Left ventricle myocardium superior (tissue), 1 donor: ENCODE measurements around the gene EIF2B2. TPM values are rescaled to one million over a fixed set of nuclear protein-coding genes. Genes with fewer than 3 reads are reported as not detected.
A peak's percentile ranks its signal among the peaks of the same experiment; 100 is the strongest.

ENCODE experiments used
- ATAC-seq: fragments of 200-7000 bp; cut with Tn5 transposase; one replicate; pipeline ENCODE4 v1.9.1; 2020; ENCODE audit warnings: mild to moderate bottlenecking, moderate library complexity
- DNase-seq: peaks from one replicate; pipeline ENCODE4 v3.0.0-alpha.2; 2020
- intact Hi-C: fragments of 100-400 bp; cut with micrococcal nuclease; formaldehyde crosslinking; loops from one replicate; pipeline ENCODE4 v1.11.0; 2022
- long read RNA-seq: library from polyadenylated mRNA; unstranded; transcript quantifications from one replicate; pipeline ENCODE4 v2.0.0, GENCODE V29; 2021
- total RNA-seq: library from RNA; stranded (reverse); fragmentation: NEBNext Ultra II Directional; extraction: Animal tissue kit (Norgen Biotek cat#: 25700); gene quantifications from one replicate; pipeline ENCODE4 v1.2.1, GENCODE V29; 2021
- donor health status: DM: no; HTN: yes; CAD: no; lungs with severe emphysema.

EIF2B2 gene
- 34.5 TPM for total RNA-seq
- long read RNA-seq, full-length matches to known transcripts, result 27 of 34 reads
- long read RNA-seq, partial matches to known transcripts, result 4 of 34 reads
- long read RNA-seq, other reads (novel, unspliced or antisense), result 3 of 34 reads

DNA sequence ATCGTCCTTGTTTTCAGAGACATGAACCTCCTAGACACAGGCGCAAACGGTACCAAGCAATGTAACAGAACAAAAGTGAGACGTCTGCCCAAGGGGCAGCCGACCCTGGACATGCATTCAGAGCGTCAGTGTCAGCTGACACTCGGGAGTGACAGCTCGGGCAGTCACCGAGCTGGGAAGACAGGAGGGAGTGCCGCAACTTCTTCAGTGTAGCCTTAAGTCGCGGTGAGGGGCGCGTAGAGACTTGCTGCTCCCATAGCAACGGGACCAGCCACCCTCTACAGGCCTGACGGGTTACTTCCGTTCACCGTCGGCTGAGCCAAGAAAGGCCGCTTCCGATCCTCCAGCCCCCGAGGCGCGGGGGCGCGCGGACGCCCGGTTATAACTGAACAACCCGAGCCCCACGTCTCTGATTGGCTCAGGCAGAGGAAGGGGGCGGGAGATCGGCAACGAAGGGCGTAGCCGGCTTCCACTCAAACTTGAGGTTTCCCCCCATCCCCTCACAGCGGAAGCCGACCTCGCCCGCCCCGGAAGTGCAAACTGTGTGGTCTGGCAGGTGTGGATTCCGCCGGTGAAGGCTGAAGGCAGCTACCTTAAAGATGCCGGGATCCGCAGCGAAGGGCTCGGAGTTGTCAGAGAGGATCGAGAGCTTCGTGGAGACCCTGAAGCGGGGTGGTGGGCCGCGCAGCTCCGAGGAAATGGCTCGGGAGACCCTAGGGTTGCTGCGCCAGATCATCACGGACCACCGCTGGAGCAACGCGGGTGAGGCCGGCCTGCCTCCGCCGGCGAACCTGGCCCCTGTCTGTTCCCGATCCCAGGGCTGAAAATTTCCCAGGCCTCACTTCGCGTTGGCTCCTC is at the start of gene EIF2B2:
Gene EIF2B2 (plus strand): TSS at position 530 of the 858 bp plus-strand sequence. CDS start 70 bp downstream, at position 600.
- ATAC-seq (peak; percentile 100), DNase-seq (peak; percentile 99)
- intact Hi-C loops, result no loop called here

DNA sequence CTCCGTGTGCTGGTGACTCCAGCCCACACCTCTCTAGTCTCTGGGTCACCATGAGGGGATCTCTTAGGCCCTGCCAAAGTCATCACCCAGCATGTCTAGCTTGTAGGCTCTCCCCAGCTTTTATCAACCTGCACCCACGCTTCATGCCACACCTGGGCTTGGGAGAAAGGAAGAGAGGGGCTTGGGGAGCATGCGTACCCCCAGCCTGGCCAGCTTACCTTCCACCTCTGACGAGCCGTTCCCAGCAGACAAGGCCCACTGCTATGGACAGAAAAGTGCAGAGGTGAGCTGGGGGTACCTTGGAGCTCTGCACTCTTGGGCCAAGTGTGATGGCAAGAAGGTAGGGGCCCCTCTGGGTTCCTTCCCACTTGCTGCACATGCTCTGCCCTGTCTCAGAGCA is 49.0 kb upstream of the EIF2B2 start:
- DNase-seq, result no peak
- no peak for ATAC-seq
- intact Hi-C loops, result no loop called here

DNA sequence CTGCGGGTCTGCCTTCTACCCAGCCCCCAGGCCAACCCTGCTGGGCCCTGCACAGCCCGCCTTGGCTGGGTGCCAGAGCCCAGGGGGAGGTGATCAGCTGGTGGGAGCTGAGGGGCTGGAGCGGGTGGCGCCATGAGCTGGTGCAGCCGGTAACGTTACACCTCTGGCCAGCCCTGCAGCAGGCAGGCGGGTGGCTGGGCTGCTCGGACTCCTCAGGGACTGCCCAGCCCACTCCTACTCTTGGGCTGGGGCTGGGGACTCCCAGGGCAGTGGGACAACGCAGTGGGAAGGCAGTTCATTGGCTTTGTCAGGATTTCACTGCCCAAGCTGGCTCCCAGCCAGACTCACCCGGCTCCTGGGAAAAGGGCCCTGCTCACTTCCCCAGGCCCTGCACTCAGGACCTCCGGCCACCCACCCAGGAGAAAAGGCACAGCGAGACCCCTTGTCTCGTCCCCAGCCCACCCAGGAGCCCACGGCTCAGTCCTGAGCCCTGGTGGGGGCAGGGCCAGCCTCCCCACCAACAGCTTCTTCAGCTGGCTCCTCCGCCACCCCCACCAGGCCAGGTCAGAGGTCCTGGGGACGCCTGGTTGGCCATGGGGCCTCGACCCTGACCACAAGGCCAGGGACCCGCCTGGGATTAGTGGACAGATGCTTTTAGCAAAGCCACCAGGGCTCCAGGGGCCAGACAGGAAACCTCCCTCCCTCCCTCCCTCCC is 48.3 kb upstream of the EIF2B2 start:
- peak; percentile 6 for ATAC-seq
- no peak for DNase-seq
- intact Hi-C loops, result no loop called here

DNA sequence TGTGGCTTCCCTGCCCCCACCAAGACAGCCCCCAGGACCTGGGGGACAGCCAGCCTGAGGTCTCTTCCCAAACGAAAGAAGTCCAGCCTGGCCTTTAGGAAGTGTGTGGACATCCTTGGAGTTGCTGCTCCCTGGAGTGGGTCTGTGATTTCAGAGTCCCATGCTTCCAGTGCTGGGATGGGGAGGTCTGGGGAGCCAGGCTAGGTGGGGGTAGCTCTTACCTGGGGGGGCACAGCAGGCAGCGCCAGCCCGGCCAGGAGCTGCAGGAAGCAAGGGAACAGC is 47.8 kb upstream of the EIF2B2 start:
- ATAC-seq, result peak; percentile 21
- intact Hi-C loops, result no loop called here
- DNase-seq, result no peak

DNA sequence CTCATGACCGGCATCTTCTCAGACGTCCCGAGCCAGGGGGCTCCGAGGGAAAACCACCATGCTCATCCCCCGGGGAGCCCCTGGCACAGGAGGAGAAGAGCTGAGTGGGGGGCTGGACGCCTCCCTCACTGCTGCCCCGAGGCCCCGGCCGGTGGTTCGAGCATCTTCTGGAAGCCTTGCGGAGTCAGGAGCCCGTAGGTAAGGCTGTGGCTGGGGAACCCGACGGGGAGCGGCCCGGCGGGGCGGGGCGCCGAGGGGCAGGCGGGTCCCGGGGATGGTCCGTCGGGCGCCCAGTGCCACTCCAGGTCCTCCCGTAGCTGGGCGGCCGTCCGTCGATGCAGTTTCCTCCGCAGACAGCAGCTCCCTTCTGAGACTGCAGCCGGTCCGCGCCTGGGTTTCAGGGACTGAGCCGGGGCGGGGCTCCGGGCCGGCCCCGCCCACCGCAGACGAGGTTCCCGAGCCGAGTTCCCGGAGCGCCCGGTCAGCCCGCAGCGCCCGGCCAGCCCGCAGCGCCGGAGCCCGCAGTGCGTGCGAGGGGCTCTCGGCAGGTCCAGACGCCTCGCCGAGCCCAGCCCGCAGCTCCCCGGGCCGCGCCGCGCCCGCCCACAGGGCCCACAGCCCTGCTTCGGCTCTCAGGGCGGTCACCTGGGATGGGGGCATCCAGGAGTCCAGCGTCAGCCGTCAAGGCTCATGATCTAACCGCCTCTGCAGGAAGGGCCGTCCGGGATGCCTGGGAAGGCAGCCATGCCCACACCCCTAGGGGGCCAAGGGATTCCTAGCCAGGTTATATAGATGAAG is 47.3 kb upstream of the EIF2B2 start, which contains the start of gene PGF:
Gene PGF (minus strand): TSS at position 369 of the 798 bp plus-strand sequence. CDS start 355 bp downstream, at position 14.
- intact Hi-C loops, result no loop called here
- peak; percentile 86 for DNase-seq
- peak; percentile 88 for ATAC-seq

DNA sequence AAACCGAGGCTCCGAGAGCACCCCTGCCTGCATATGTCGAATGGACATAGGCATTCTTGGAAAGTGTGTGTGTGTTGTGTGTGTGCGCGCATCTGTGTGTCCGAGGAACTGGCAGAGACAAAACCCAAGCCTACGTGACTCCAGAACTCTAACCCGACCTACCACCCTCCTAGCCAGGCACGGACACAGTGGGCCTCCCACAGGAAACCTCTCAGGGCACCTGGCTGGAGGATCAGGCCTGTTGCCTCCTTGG is 46.8 kb upstream of the EIF2B2 start:
- no peak for ATAC-seq
- no peak for DNase-seq
- intact Hi-C loops, result no loop called here

DNA sequence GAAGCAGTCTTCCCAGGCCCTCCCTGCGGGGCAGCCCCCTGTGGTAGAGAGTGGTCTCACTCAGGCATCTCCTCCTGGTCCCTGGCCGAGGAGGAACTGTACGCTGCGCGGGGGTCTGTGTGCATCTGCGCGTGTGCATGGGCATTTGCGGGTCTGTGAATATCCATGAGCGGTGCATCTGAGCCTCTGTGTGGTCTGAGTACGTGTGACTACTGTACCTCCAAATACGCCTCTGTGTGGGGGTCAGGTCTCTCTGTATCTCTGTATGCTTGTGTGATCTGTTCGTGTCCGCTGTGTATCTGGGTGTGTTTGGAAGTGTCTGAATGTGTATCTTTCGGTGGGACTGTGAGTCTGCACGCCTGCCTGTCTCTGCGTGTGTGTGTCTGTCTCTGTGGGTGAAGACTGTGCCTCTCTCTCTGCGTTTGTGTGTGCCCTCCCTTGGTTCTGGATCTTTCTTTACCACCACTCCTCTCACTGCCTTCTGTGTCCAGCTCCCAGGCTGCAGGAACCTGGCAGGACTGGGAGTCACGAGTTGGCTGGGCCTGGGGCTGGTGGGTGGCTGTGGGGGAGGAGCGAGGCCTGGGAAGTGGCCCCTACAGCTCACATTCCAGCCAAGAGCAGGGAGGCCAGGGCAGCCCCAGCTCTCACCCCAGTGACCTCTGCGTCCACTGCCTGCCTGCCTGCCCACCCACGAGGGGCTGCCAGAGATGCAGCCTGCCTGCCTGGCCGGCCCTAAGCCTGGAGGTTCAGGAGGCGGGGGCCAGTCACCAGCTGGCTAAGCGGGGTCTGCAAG is 46.2 kb upstream of the EIF2B2 start:
- ATAC-seq (no peak), DNase-seq (no peak)
- intact Hi-C loops, result no loop called here

DNA sequence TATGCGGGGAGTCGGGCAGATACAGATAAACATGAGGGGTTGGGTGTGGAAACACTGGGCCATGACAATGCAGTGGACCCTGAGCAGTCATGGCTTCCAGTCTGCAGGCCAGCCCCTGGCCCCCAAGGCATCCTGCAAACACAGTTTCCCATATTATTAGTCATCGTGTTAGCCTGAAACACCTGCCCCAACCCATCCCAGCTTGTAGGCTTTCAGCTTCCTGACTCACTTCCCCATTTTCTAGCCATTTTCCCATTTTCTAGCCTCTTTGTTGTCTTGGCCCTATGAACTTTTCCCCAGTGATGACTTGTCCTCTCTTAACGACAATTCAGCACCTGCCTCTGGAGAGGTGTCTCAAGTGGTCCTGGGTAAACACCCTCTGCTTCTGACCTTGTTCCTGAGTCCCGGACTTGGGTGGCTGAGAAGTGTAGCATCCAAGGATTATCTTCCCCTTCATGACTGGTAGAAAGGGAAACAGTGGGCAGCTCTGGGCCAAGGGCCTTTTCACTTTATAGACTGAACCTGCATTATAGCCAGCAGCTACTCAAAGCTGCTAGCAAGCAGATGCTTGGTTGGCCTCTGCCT is 43.0 kb upstream of the EIF2B2 start:
- intact Hi-C loops, result no loop called here
- DNase-seq (no peak), ATAC-seq (no peak)

DNA sequence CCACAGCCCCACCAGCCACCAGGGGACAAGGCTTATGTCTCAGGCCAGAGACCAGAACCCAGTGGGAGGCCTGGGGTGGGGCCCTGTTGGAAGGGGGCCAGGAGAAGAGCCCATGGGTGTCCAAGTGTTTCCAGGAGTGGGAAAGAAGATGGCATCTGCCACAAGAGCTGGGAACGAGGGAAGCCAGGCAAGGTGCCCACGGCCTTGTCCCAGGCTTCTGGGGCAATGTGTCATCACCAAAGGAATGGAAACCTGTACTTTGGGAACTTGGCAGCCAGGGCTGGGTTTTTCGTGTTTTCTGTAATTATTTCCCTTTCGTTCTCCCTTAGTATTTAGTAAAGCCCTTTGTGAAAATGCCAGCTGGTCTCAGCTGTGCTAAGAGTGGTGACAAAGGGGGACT is 42.0 kb upstream of the EIF2B2 start:
- intact Hi-C loops, result no loop called here
- ATAC-seq (no peak), DNase-seq (no peak)

DNA sequence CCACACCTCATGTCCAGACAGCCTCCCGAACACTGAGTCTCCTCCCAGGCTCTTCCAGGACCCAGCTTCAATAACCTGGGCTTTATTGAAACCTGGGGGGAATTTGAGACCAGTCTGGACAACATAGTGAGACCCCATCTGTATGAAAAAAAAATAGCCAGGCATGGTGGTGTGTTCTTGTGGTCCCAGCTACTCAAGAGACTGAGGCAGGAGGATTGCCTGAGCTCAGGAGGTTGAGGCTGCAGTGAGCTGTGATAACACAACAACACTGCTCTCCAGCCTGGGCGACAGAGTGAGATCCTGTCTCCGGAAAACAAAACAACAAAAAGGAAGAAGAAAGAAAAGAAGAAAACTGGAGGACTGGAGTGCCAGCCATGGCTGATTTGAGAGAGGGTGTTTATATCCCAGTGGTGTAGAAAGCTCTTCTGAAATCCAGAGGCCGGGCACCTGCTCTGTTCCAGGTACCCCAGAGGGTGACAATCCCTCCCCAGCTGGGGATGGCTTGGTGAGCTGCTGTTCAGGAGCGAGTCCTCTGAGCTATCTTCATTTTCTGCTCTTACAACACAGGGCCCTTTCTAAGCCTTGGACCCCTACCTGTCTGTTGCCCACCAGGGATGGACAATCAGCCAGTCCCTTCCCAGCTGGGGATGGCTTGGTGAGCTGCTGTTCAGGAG is 41.3 kb upstream of the EIF2B2 start:
- DNase-seq (no peak), ATAC-seq (no peak)
- intact Hi-C loops, result no loop called here

DNA sequence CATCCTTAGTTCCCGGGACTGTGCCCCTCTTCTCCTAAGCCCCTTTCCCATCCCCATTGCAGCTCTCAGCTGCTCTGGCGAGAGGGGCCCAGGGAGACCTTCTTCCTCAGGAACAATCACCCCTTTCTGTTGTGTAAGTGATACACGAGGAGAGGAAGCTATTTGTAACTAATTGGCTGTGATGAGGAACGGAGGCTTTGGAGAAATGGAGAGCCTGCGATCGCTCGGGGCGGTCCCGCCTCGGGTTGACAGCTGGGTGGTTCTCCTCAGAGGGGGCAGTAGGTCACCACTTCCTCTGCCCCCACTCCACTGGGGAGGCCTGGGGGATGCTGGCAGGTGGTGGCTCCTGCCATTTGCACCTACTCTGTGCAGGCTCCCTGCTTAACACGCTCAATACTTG is 40.7 kb upstream of the EIF2B2 start:
- DNase-seq, result no peak
- intact Hi-C loops, result no loop called here
- ATAC-seq, result no peak

DNA sequence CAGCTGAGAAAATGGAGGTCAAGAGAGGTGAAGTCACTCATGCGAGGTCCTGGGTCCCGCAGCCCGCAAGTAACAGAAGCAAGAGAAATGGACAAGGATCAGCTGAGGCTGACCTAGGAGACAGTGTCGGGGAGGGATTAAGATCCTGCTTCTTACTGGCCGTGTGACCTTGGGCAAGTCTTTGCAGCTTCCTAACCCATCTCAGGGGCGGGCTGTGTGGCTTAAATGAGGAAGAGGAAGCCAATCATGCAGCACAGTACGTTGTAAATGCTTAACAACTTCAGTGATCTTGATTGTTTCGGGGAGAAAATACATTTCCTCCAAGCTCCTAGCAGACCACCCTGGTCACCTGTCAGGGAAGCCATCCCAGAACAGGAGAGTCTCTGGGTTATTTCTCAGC is 40.2 kb upstream of the EIF2B2 start:
- intact Hi-C loops, result no loop called here
- DNase-seq (no peak), ATAC-seq (no peak)

DNA sequence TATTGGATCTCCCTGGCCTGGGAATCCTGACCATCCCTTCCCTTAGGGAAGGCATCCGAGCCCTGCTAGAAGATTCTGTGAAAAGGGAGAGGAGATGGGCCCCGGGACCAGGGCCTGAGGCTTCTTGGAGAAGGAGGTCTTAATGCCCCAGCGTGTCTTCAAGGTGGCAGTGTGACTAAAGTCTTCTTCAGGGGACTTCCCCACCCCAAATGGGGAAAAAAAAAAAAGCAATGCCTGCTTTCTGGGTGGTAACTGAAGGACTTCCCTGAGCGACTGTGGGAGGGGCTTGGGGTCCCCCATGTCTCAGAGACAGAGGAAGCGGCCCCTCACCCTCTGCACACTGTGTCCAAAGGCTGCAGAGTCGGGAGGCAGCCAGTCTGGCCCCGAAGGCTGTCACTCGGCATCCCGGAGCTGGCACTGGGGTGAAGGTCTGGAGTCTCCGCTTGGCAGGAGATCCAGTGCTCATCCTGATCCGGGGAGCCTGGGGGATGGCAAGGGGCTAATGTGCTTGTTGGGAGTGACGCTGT is 39.5 kb upstream of the EIF2B2 start:
- no peak for DNase-seq
- ATAC-seq, result peak; percentile 24
- intact Hi-C loops, result no loop called here

DNA sequence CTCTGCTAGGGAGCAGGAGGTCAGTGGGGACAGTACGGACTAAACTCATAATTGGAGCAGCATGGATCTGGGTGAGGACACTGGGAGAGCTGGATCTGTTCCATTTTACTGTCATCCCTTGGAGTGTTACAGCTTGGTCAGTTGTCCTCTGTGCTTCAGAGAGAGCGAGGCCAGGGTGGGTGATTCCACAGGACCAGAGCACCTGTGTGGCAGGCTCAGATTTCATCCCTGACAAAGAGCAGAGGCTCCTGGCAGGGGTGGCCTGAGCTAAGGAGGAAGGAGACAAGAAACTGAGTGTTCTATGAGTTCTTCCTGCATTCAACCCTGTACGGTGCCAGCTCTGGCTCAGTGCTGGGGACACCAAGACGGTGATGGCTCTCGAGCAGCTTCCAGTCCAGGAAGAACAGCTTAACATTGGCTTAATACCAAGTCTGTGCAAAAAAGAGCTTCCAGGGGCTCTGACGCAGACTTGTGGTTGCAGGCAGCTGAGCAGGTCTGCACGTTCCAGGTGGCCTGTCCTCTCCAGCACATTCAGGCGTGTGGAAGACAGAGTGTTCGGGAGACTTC is 38.9 kb upstream of the EIF2B2 start:
- no peak for DNase-seq
- peak; percentile 78 for ATAC-seq
- intact Hi-C loops, result no loop called here

DNA sequence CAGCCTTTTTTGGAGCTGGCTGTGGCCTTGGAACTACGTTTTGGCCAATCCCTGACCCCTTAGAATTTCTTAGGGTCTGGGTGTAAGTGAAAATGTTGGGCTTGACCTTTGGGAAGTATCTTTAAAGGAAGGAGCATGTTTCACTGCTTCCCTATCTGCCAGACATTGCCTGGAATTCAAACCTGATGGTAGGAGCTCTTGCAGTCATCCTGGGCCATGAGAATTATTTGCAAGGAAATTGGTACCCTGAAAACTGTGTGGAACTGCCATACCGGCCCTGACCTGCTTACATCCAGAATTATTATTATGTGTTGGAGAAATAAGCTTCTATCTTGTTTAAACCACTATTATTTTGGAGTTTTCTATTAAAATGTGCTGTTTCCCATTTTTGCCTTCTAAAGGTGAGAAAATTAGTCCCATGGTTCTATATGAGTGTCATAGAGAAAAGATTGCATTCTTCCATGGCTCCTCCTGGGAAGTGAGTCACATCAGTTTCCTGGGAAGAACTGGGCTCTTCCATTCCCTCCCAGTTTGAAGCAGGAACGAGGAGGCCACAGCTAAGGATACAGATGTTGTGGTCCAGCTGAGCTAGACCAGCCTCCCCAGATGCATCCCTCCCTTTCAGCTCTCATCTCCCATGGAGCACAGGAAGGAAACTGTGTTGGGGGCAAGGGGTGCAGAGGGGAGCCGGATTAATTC is 37.8 kb upstream of the EIF2B2 start:
- ATAC-seq (peak; percentile 18), DNase-seq (no peak)
- intact Hi-C loops, result no loop called here

DNA sequence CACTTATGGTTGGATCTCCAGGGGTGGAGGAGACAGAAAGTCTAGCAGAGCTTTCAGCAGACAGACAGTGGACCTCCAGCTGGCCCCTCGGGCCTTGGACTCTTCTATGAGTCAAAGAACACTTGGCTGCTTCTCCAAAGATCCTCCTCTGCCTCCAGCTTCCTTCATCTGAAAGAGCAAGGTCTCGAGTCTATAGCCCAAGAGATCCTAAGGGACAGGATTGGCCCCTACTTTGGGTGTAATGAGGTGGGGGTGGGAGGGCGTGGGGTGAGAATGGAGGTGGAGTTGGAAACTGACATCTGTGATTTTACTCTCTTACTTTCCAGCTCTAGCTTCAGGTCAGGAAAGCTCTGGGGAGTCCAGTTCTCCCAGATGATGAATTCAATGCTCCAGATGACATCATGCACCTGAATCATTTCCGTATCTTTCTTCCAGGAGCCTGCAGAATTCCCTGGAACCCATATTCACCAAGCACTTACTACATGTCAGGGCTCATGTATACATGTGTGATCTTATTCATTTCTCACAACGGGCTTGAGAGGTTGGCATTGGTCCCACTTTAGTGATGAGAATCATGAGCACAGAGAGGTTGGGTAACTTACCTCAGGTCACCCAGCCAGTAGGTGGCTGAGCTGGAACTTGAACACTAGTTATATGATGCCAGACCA is 37.1 kb upstream of the EIF2B2 start:
- intact Hi-C loops, result no loop called here
- ATAC-seq (peak; percentile 18), DNase-seq (no peak)

DNA sequence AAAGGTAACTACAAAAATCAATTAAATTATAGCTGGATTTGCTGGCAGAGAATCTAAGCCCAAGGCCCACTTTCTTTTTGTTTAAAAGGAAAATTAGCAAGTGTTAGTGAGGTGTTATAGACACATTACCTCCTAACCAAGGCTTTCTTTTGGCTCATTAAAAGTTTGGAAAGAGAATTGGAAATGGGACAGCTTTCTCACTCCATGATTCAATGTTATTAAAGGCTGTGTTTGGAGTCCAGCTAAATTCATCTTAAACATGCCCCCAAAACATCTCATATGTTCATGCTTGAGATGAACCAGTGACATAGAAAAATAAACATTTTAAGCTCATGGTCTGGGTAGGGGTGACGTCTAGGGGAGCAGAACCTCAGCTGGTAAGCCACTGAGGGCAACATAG is 33.9 kb upstream of the EIF2B2 start:
- intact Hi-C loops, result no loop called here
- ATAC-seq (no peak), DNase-seq (no peak)
